Esophagus muscularis mucosa (tissue), 4 donors: ENCODE measurements around the gene PDE4D. TPM values are rescaled to one million over a fixed set of nuclear protein-coding genes. Genes with fewer than 3 reads are reported as not detected.

Source experiments
- DNase-seq: peaks from one replicate; pipeline ENCODE4 v3.0.0-alpha.2; 2017; ENCODE audit errors: extremely low spot score
- H3K27ac ChIP-seq, 4 donors: fragments of 200-600 bp; sonication (generic); replicated peaks in 1 of 4; 1 replicate in 3 of 4; 2 replicates in 1 of 4; pipeline ENCODE4 v1.5.1; 2016 to 2019; ENCODE audit warnings: mild to moderate bottlenecking in 1 of 4
- H3K27me3 ChIP-seq, 4 donors: fragments of 200-600 bp; sonication (generic); one replicate each; pipeline versions ENCODE4 v1.5.1 to v1.6.0; 2016 to 2019
- H3K36me3 ChIP-seq, 4 donors: fragments of 200-600 bp; sonication (generic); one replicate each; pipeline ENCODE4 v1.5.1; 2016 to 2019
- H3K4me1 ChIP-seq, 4 donors: fragments of 200-600 bp; sonication (generic); one replicate each; pipeline ENCODE4 v1.5.1; 2016 to 2019
- H3K4me3 ChIP-seq, 4 donors: fragments of 200-600 bp; sonication (generic); 1 replicate in 2 of 4; 2 replicates in 2 of 4; pipeline ENCODE4 v1.5.1; 2016 to 2019; ENCODE audit warnings: mild to moderate bottlenecking in 4 of 4, moderate library complexity in 1 of 4
- H3K9me3 ChIP-seq, 4 donors: fragments of 200-600 bp; sonication (generic); 1 replicate in 3 of 4; 2 replicates in 1 of 4; pipeline ENCODE4 v1.5.1; 2016 to 2019
- EP300 ChIP-seq: sonication (generic); formaldehyde crosslinking; IDR thresholded peaks from one replicate; pipeline ENCODE4 v1.6.1; 2017; ENCODE audit warnings: antibody characterized with exemption
- POLR2A ChIP-seq: fragments of 450-650 bp; IDR thresholded peaks from one replicate; pipeline ENCODE4 v1.6.1; 2017; ENCODE audit warnings: antibody characterized with exemption, moderate library complexity, mild to moderate bottlenecking, low read depth
- POLR2AphosphoS5 ChIP-seq, 2 donors: sonication (generic); formaldehyde crosslinking; IDR thresholded peaks; one replicate each; pipeline ENCODE4 v1.6.1; 2017; ENCODE audit warnings: antibody characterized with exemption in 2 of 2
- WGBS: methylation state at CpG from one replicate; pipeline ENCODE4 v1.1.5; 2018; 5-methylcytosine and 5-hydroxymethylcytosine counted together
- intact Hi-C: fragments of 100-400 bp; cut with DNase I; formaldehyde crosslinking; loops from one replicate; pipeline ENCODE4 v1.15.1; 2023
- total RNA-seq, 4 donors: library from RNA; depleted of rRNA; stranded (reverse); fragments of >200 nt; gene quantifications; one replicate each; pipeline versions ENCODE4 v1.1.0 to v1.2.1, GENCODE V29; 2016
- TF ChIP-seq, protein P1 (sequence below), 3 experiments: fragments of 200-600 bp in 2 of 3; fragments of 450-650 bp in 1 of 3; sonication (generic) in 2 of 3; IDR thresholded peaks; one replicate each; pipeline ENCODE4 v1.5.1; 2017 to 2019; ENCODE audit warnings: antibody characterized with exemption in 3 of 3, mild to moderate bottlenecking in 2 of 3, moderate library complexity in 1 of 3

The PDE4D gene
- total RNA-seq, 4 donors from 2014 or later = 39.2 to 87.0 (median 50.2) TPM

DNA sequence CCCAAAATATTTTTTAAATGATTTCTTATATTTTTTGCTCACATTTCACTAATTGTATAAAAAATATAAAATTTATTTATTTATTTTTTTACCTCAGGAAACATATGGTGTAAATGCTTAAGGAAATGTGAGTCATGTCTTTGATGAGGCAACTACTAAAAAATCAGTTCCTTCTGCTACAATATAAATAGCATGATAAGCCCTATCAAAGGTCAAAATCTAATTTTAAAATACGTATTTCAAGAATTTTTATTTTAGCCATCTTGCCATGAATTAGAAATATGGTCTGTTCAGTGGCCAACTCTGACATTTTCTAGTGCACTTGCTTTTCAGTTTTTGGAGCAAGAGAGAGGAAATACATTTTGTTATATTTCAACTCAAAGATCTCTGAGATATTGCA lies 50.5 kb downstream of the PDE4D start:
- H3K4me1 ChIP-seq = no peaks in the 10 kb centered on the region
- no peaks in the 10 kb centered on the region for H3K9me3 ChIP-seq
- TF ChIP-seq EP300 (no peak), POLR2AphosphoS5 (IDR thresholded peaks at IDR 0.05) (no peak), POLR2A (no peak)
- TF ChIP-seq, protein P1, sequence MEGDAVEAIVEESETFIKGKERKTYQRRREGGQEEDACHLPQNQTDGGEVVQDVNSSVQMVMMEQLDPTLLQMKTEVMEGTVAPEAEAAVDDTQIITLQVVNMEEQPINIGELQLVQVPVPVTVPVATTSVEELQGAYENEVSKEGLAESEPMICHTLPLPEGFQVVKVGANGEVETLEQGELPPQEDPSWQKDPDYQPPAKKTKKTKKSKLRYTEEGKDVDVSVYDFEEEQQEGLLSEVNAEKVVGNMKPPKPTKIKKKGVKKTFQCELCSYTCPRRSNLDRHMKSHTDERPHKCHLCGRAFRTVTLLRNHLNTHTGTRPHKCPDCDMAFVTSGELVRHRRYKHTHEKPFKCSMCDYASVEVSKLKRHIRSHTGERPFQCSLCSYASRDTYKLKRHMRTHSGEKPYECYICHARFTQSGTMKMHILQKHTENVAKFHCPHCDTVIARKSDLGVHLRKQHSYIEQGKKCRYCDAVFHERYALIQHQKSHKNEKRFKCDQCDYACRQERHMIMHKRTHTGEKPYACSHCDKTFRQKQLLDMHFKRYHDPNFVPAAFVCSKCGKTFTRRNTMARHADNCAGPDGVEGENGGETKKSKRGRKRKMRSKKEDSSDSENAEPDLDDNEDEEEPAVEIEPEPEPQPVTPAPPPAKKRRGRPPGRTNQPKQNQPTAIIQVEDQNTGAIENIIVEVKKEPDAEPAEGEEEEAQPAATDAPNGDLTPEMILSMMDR (IDR thresholded peaks at IDR 0.05) = no peak
- no peak overlapping the region for H3K4me3 ChIP-seq
- 50% methylated on average over 1 of the region's 1 CpG for WGBS
- H3K36me3 ChIP-seq = no peaks in the 10 kb centered on the region
- no peak overlapping the region for H3K27ac ChIP-seq
- intact Hi-C loops = no loop called here
- H3K27me3 ChIP-seq = no peaks in the 10 kb centered on the region
- no peak for DNase-seq

DNA sequence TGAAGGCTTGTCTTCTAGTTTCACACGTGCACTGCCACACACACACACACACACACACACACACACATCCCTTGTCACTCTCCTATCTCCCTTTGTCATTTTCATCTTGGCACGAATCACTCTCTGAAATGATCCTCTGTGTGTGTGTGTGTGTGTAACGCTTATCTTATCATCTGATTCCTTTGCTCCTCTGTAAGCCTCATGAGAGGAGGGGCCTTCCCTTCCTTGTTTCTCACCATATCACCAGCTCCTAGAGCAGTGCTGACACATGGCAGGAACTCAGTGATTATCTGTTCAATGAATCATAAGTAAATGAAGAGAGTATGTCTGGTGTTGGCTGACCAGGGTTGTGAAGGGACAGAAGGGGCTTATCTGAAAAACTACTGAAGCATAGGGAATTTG lies 53.3 kb downstream of the PDE4D start:
- no peaks in the 10 kb centered on the region for H3K9me3 ChIP-seq
- WGBS = 75% methylated on average over 3 of the region's 3 CpGs
- intact Hi-C loops = no loop called here

DNA sequence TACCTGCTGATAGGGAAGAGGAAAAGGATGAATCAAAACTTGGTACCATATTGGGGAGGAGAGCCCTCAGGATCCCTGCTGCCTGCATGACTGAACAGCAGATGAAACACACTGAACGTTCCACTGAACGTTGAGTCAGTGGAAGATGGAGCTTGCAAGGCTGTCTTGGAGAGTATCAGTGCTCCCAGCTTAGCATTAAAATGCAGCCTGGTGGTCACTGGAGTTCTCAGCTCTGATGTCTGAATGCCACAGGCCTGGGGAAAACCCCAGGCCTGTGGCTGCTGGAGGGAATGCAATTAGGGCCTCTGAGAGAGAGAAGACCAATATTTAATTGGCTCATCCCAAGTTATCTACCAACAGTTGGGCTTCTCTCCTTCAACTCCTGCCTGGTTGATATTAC lies 54.5 kb downstream of the PDE4D start:
- 86% methylated on average over 2 of the region's 2 CpGs for WGBS
- no peaks in the 10 kb centered on the region for H3K36me3 ChIP-seq
- H3K4me1 ChIP-seq = no peaks in the 10 kb centered on the region
- no peaks in the 10 kb centered on the region for H3K9me3 ChIP-seq
- no peaks in the 10 kb centered on the region for H3K27me3 ChIP-seq
- no peak overlapping the region for H3K4me3 ChIP-seq
- no peak overlapping the region for H3K27ac ChIP-seq
- no peak for DNase-seq
- TF ChIP-seq EP300 = no peak
- TF ChIP-seq, protein P1 (IDR thresholded peaks at IDR 0.05) = no peak
- no peak for TF ChIP-seq POLR2A
- no peak for TF ChIP-seq POLR2AphosphoS5 (IDR thresholded peaks at IDR 0.05)
- intact Hi-C loops = no loop called here

More for the DNA sequence above, 53.3 kb downstream of the PDE4D start:
- Histone ChIP-seq H3K27ac (no peak overlapping the region), H3K27me3 (no peaks in the 10 kb centered on the region), H3K4me3 (no peak overlapping the region), H3K36me3 (no peaks in the 10 kb centered on the region), H3K4me1 (no peaks in the 10 kb centered on the region)
- no peak for DNase-seq
- no peak for TF ChIP-seq EP300
- TF ChIP-seq POLR2A = no peak
- no peak for TF ChIP-seq POLR2AphosphoS5 (IDR thresholded peaks at IDR 0.05)

DNA sequence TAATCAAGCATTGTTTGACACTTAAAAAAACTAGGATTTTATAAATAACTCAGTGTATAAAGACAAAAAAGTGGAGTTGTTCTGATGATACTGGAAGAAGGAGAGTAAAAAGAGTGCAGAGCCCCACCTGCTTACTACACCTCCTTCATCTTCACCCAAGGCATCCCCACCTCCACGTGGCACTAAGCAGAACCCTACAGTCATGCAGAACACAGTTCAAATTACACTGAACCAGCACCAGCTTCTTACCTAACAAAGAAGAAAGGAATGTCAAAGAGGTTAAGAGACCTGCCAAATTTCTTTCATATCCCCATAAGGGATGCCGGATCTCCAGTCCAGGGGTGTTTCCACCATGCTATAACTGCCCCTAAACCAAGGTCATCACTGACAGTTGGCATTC lies 55.5 kb downstream of the PDE4D start:
- H3K4me1 ChIP-seq = no peaks in the 10 kb centered on the region
- no peaks in the 10 kb centered on the region for H3K27me3 ChIP-seq
- H3K4me3 ChIP-seq = no peak overlapping the region
- H3K36me3 ChIP-seq = no peaks in the 10 kb centered on the region
- intact Hi-C loops = no loop called here
- H3K9me3 ChIP-seq = no peaks in the 10 kb centered on the region
- H3K27ac ChIP-seq = no peak overlapping the region
- DNase-seq = no peak
- WGBS = 76% methylated on average over 2 of the region's 2 CpGs
- no peak for TF ChIP-seq POLR2A

DNA sequence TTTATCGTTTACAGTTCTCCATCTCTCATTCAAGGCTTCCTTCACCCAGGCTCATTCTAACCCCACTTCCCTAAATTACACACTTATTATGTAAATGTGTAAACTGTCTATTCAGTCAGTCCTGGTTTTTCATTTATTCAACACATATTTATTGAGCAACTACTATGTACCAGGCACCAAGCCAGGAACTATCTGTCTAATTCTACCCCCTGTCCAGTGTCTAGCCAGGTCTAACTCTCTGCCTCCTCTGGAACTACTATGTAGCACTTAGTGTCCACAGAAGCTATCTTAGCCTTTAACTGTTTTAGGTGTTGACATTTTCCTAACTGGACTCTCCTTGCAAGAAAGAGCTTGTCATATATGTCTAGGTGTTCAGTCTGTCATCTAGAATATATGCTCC lies 56.5 kb downstream of the PDE4D start:
- no peaks in the 10 kb centered on the region for H3K9me3 ChIP-seq
- intact Hi-C loops = no loop called here
- TF ChIP-seq EP300 = no peak
- TF ChIP-seq, protein P1 (IDR thresholded peaks at IDR 0.05) = no peak
- no peak for TF ChIP-seq POLR2A
- no peak for TF ChIP-seq POLR2AphosphoS5 (IDR thresholded peaks at IDR 0.05)
- no peak for DNase-seq
- no peak overlapping the region for H3K4me3 ChIP-seq
- no peaks in the 10 kb centered on the region for H3K27me3 ChIP-seq
- H3K27ac ChIP-seq = no peak overlapping the region
- H3K4me1 ChIP-seq = no peaks in the 10 kb centered on the region
- 89% methylated on average over 1 of the region's 1 CpG for WGBS
- H3K36me3 ChIP-seq = no peaks in the 10 kb centered on the region

DNA sequence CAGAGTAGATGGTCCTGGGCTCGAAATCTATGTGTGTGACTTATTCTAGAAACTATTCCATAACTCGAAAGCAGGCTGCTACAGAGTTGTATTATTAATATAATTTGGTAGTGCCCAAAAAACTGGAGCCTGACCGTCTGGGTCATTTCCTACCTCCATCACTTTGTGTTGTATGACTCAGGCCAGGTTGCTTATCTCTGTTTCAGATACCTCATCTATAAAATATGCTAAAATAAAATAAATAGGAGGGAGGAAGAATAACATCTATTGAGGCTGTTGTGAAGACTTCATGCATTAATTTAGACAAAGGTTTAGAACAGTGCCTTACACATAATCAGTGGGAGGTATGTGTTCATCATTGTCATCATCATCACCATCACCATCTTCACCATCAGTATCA lies 57.7 kb downstream of the PDE4D start:
- Histone ChIP-seq H3K27ac (no peak overlapping the region), H3K9me3 (no peaks in the 10 kb centered on the region), H3K4me3 (no peak overlapping the region), H3K4me1 (no peaks in the 10 kb centered on the region), H3K27me3 (no peaks in the 10 kb centered on the region), H3K36me3 (no peaks in the 10 kb centered on the region)
- TF ChIP-seq, protein P1 (IDR thresholded peaks at IDR 0.05) = no peak
- TF ChIP-seq POLR2AphosphoS5 (IDR thresholded peaks at IDR 0.05) (no peak), POLR2A (no peak), EP300 (no peak)
- WGBS = 89% methylated on average over 3 of the region's 3 CpGs
- intact Hi-C loops = no loop called here
- no peak for DNase-seq
